Measurements from ENCODE around the gene MARCHF6. TPM values are rescaled to one million over a fixed set of nuclear protein-coding genes. Genes with fewer than 3 reads are reported as not detected.

The MARCHF6 gene
- total and polyA plus RNA-seq, 2 of the 8 experiments (the other 6 are each of a cell fraction or from before 2014, with no cell fraction given): 93.1 to 118 TPM

GRCh38 chr5:10329446-10329819 lies 24.1 kb upstream of the MARCHF6 start (continued):
- TF ChIP-seq NANOG (IDR thresholded peaks at IDR 0.05; ENCODE audit: insufficient read depth, low read depth, low read length, poor library complexity, severe bottlenecking) (no peak), RAD21 (IDR thresholded peaks at IDR 0.05 in 1 of 2, conservative IDR thresholded peaks at IDR 0.05 in 1 of 2; ENCODE audit: low read depth in 2 of 2, low read length in 2 of 2) (no peak), EZH2 (IDR thresholded peaks at IDR 0.05; ENCODE audit: low read depth, low read length, severe bottlenecking) (no peak)

All from H1 (cell line).